ENCODE results near the gene CIB4.
A peak's percentile ranks its signal among the peaks of the same experiment; 100 is the strongest.

CIB4 gene

DNA sequence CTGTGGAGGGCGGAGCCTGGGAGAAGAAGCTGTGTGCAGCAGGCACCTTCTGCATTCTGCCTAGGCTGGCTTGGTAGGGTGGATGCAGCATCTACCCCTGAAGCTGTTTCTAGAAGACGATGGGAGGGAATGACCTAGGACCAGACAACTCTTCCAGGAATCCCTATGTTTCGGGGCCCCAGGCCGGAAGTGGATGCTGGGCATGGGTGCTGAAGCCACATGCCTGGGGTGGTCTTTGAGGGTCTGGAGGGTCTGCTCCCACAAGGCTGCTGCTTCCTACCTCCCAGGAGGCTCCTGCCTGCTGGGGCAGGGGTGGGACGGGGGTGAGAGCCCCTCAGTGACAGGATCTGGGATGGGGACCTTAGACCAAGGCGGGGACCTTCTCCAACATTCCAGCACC, 61.0 kb downstream of the CIB4 start:
- no peak for TF ChIP-seq CTCF (IDR thresholded peaks at IDR 0.05; ENCODE audit: insufficient read depth, low read depth, low read length, missing control alignments)
- no peak overlapping the region for H3K4me3 ChIP-seq (ENCODE audit: low read depth, low read length)
- DNase-seq (ENCODE audit: low read depth), result no peak

GRCh38 chr2:26579723-26580040, 61.5 kb downstream of the CIB4 start:
- no peak for DNase-seq (ENCODE audit: low read depth)
- H3K4me3 ChIP-seq (ENCODE audit: low read depth, low read length), result no peak overlapping the region
- TF ChIP-seq CTCF (IDR thresholded peaks at IDR 0.05; ENCODE audit: insufficient read depth, low read depth, low read length, missing control alignments), result no peak

DNA sequence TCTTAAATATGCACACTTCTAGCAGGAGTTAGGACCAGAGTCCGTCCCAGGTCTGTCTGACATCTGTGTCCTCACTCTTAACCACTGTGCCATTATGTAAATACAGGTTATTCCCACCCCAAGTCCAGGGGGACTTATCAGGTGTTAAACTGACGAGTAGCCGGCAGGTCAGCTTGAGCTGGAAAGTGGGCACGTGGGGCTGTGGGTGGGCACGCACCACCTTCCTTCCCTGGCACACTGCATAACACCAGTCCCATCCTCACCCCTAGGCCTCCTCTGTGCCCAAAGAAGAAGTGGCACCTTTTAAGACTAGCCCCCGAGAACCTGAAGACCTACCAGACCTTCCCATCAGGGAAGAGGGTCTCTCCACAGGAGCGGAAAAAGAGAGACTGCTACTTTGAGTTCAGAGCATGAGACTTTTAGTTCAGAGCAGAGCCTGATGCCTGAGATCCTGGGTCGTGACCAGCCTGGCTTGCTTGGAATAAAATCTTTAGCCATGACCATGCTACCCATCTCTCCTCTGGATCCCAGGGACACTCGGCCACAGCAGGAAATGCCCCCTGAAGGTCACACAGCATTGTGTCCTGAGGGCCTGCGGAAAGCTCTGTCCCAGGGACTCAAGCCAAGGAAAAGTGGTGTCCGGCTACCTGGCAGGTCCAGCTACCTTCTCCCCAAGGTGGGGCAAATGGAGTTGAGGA, 62.0 kb downstream of the CIB4 start:
- no peak for TF ChIP-seq CTCF (IDR thresholded peaks at IDR 0.05; ENCODE audit: insufficient read depth, low read depth, low read length, missing control alignments)
- DNase-seq (ENCODE audit: low read depth), result no peak
- no peak overlapping the region for H3K4me3 ChIP-seq (ENCODE audit: low read depth, low read length)

- DNase-seq (ENCODE audit: low read depth), result no peak
- no peak for TF ChIP-seq CTCF (IDR thresholded peaks at IDR 0.05; ENCODE audit: insufficient read depth, low read depth, low read length, missing control alignments)
- H3K4me3 ChIP-seq (ENCODE audit: low read depth, low read length), result no peak overlapping the region
Measured at GRCh38 chr2:26578581-26578980, 62.6 kb downstream of the CIB4 start.

DNA sequence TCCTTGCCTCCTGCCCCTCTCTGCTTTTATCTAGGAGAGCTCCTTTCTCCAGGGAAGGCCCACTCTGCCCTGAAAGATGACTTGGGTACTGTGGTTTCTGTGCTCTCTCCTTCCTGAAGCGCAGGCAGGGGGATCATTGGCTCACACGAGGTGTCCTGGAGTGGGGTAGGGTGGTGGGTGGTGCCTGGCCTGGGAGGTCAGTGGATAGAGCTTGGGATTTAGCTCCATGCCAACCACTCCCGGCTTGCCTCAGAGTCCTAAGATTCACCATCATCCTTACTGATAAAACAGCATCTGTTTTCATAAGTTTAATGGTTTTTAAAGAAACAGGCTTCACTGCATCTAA, 63.1 kb downstream of the CIB4 start:
- no peak for TF ChIP-seq CTCF (IDR thresholded peaks at IDR 0.05; ENCODE audit: insufficient read depth, low read depth, low read length, missing control alignments)
- H3K4me3 ChIP-seq (ENCODE audit: low read depth, low read length), result no peak overlapping the region

DNA sequence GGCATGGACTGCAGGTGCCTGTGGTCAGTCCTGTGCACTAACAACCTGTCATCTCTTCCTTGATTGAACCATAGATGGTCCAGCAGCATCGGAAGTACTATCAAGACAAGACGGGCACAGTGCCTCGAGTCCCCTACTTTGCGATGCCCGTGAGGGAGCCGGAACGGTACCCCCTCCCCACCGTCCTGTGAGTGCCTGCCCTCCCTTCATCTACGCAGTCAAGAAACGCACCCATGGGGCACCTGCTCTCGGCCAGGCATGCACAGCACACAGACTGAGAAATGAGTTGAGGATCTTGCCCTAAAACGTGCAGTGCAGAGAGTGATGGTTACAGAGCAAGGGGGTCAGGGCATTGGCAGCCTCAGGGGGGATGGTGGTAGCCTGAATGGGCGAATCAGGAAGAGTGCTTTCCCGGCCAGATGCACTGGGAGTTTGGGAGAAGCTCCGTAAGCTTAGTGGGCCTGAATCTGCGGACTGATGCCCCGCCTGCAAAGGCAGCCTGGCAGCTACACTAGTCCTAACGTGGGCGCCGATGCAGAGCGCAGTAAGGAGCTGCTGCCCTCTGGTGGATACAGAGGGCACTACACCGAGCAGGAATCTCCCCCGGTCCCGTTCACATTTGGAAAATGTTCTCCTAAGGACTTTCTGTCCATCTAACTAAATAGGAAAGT, 63.6 kb downstream of the CIB4 start:
- no peak overlapping the region for H3K4me3 ChIP-seq (ENCODE audit: low read depth, low read length)
- TF ChIP-seq CTCF (IDR thresholded peaks at IDR 0.05; ENCODE audit: insufficient read depth, low read depth, low read length, missing control alignments), result peak; percentile 95
- peak; percentile 56 for DNase-seq (ENCODE audit: low read depth)

More for the DNA sequence above, 63.1 kb downstream of the CIB4 start:
- no peak for DNase-seq (ENCODE audit: low read depth)
